Iris pigment epithelial cell (primary cell): Measurements from ENCODE around the gene SLC35E2B.
"Not testable (repeated sequence)": the region's sequence is repeated elsewhere in the genome, so short reads cannot be mapped to it uniquely, and the experiment has no call there.

Source experiments
- DNase-seq: peaks from one replicate; pipeline ENCODE4 v3.0.0-alpha.2; 2011; ENCODE audit warnings: low read depth

Gene SLC35E2B

DNA sequence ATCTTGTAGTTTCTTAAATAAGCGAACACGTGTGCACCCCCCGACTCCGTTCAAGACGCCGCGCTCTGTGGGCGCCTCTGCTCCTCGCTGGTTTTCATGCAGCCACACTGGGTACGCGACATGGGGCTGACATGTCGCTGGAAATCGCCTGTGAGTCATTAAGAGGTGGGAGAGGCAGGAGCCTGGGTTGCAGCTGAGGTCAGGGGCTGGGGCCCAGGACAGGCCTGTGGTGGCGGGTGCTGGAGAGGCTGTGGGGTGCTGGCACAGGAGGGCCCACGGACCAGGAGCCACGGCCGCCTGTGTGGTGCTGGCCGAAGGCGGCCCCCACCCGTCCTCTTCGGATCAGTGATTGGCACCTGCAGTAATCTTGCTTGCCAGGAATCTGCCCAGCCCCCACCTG is 17.8 kb downstream of the SLC35E2B start:
- DNase-seq, result not testable (repeated sequence)

- DNase-seq, result no peak
These were observed 20.2 kb downstream of the SLC35E2B start for GRCh38 chr1:1672181-1672965.

- no peak for DNase-seq
These were observed 21.1 kb downstream of the SLC35E2B start for GRCh38 chr1:1671365-1672119.

DNA sequence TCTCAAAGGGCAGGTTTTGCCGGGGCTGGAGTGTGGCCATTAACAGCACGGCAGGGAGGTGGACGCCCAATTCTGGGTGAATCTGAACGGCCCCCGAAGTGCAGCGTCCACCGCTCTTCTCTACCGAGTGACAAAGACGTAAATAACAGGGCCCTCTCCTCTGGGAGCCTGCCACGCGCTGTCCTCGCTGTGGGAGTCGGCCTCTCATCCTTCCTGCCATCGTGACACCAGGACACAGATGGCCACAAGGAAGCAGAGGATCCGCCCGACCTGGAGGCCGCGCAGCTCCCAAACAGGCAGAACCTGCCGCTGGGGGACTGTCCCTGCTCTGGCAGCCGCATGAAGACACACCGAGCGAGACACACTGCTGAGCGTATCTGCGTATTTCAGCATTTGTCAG is 21.7 kb downstream of the SLC35E2B start:
- no peak for DNase-seq

GRCh38 chr1:1669468-1670440 is 22.8 kb downstream of the SLC35E2B start:
- no peak for DNase-seq

DNA sequence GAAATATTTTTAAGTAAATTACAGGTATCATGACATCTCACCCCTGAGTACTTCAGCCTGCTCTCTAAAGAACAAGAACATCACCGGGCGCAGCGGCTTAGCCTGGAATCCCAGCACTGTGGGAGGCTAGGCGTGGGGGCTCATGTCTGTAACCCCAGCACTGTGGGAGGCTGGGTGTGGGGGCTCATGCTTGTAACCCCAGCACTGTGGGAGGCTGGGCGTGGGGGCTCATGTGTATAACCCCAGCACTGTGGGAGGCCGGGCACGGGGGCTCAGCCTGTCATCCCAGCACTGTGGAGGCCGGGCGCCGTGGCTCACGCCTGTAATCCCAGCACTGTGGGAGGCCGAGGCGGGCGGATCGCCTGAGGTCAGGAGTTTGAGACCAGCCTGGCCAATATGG is 26.1 kb downstream of the SLC35E2B start:
- DNase-seq, result no peak

- DNase-seq, result no peak
These were observed 26.8 kb downstream of the SLC35E2B start for GRCh38 chr1:1665815-1666251.

GRCh38 chr1:1664941-1665814 is 27.4 kb downstream of the SLC35E2B start:
- no peak for DNase-seq

DNA sequence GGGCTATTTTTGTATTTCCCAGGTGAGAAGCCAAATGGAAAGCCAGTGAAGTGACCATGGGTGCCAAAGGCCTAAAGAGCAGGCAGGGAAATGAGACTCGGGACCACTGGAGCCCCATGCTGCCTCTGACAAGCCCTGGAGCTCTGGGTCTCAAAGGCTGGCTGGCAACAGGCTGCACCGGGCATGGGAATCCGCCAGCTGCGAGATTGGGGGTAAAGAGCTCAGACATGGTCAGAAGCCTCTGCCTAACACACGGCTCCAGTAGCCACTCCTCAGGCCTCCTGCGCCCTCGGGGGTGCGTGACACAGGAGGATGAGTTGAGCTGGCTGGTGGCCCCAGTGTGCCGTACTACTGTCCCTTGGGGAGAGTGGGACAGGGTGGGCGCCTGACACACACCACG is 28.3 kb downstream of the SLC35E2B start:
- not testable (repeated sequence) for DNase-seq

DNA sequence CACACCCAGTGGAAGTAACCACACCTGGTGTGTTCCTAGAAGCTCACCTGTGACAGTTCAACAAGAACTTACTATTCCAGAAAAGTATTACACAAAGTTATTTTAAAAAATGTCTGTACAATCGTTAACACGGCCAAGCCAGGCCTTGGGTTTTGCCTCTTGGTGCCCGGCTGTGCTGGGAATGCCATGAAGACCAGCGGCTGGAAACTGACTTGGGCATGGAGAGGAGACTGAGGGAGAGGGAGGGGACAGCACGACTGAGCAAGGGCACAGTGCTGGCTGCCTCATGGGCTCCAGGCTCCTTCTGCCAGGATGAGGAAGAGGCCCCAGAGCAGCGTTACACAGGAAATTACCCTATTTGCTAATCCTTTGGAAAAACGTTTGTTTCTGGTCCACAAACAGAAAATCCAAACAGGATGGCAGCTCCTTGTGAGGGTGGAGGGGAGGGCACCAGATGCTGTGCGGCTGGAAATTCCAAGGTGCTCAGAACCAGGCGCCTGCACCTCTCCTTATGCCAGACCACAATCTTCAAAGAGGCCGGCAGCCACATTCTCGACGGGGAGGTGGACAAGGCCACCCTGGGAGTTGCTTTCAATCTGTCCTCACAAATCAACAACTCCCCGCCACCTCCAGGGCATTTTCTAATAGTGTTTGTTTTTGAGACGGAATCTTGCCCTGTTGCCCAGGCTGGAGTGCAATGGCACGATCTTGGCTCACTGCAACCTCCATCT is 29.6 kb downstream of the SLC35E2B start:
- peak; percentile 14 for DNase-seq

GRCh38 chr1:1662392-1662791 is 30.2 kb downstream of the SLC35E2B start:
- DNase-seq, result peak; percentile 28

GRCh38 chr1:1658583-1659549 is 33.7 kb downstream of the SLC35E2B start, which contains the start of gene CDK11B:
CDK11B (minus strand) TSS chr1:1659004; CDS start chr1:1657485, 1,519 bp downstream.
- peak; percentile 97 for DNase-seq

- DNase-seq, result not testable (repeated sequence)
These were observed 44.3 kb downstream of the SLC35E2B start for GRCh38 chr1:1648265-1648664.

- DNase-seq, result not testable (repeated sequence)
These were observed 44.9 kb downstream of the SLC35E2B start for GRCh38 chr1:1647567-1648241.

- not testable (repeated sequence) for DNase-seq
These were observed 46.3 kb downstream of the SLC35E2B start for GRCh38 chr1:1646326-1646725.

GRCh38 chr1:1640711-1641461 is 51.7 kb downstream of the SLC35E2B start:
- not testable (repeated sequence) for DNase-seq

DNA sequence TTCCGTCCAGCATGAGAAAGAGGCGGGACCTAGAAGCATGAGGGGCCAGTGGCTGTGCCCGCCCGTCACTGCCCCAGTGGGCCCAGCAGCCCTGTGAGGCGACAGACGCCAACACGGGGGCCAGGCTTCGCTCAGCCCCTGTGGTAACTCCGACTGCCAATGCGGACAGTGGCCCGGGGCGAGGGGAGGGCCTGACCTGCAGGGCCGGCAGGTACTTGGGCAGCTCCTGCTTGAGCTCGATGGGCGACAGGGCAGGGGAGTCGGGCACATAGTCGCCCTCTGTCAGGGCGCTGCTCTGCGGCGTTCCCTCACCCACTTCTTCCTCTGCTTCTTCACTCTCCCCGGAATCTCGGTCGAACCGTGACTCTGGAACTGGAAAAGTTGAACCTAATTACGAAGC is 52.5 kb downstream of the SLC35E2B start:
- not testable (repeated sequence) for DNase-seq

DNA sequence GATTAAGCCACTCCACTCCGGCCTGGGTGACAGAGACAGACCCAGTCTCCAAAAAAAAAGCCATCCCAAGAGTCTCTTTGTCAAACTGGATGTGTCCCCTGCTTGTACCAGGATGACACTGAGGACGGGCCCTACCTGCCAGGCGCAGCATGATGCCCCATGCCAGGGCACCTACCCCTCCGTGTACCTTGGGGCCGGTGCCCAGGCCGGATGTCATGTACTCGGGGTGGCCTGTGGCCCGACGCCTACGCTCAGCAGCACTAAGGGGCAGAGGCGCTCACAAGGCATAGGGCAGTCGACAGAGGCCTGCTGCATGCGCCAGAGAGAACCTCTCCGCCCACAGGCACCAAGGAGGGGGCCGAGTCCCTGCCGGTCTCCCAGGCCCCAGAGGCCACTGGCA is 53.2 kb downstream of the SLC35E2B start:
- not testable (repeated sequence) for DNase-seq
